IMR-90 (cell line): Measurements from ENCODE around the gene FAM174C. TPM values are rescaled to one million over a fixed set of nuclear protein-coding genes. Genes with fewer than 3 reads are reported as not detected.

Source experiments
- ATAC-seq: fragments of 200-7000 bp; cut with Tn5 transposase; 2 replicates; pipeline ENCODE4 v1.9.1; 2020; ENCODE audit warnings: low read depth, mild to moderate bottlenecking, moderate library complexity
- BruUV-seq: library from RNA; stranded (reverse); fragments of 400-500 nt; replicated peaks from 2 replicates; lab custom pipeline; 2021; lab: Mats Ljungman, UMichigan
- CTCF ChIA-PET: fragments of 300-600 bp; formaldehyde crosslinking; extraction: SDS; loops from one replicate; lab custom pipeline; 2021; ENCODE audit warnings: antibody characterized with exemption; lab: Yijun Ruan, JAX
- POLR2A ChIA-PET: fragments of 300-600 bp; sonication (Branson Sonifier 250); formaldehyde crosslinking; loops from one replicate; lab custom pipeline; 2022; ENCODE audit warnings: antibody characterized with exemption; ENCODE audit not compliant: unreplicated experiment; lab: Charles Lee
- DNase-seq: peaks from one replicate; pipeline ENCODE4 v3.0.0; 2013
- H2AFZ ChIP-seq: replicated peaks from 2 replicates; pipeline ENCODE3; 2013; ENCODE audit warnings: low read length, mild to moderate bottlenecking; ENCODE audit not compliant: poor library complexity
- H2AK5ac ChIP-seq: 2 replicates; pipeline ENCODE4 v1.6.1; 2013; ENCODE audit warnings: low read depth, low read length, inconsistent platforms
- H2AK9ac ChIP-seq: replicated peaks from 2 replicates; pipeline ENCODE3; 2013; ENCODE audit warnings: mild to moderate bottlenecking, low read depth, low read length, moderate library complexity; ENCODE audit not compliant: poor library complexity
- H2BK120ac ChIP-seq: 2 replicates; pipeline ENCODE4 v1.6.1; 2013; ENCODE audit warnings: low read depth, low read length, inconsistent platforms
- H2BK15ac ChIP-seq: 3 replicates; pipeline ENCODE4 v1.6.1; 2013; ENCODE audit warnings: low read depth, low read length, inconsistent platforms
- H2BK20ac ChIP-seq: 2 replicates; pipeline ENCODE4 v1.6.1; 2013; ENCODE audit warnings: low read depth, mild to moderate bottlenecking, inconsistent platforms, low read length, moderate library complexity
- H2BK5ac ChIP-seq: 2 replicates; pipeline ENCODE4 v1.6.1; 2013; ENCODE audit warnings: mild to moderate bottlenecking, low read depth, low read length, inconsistent platforms; ENCODE audit not compliant: poor library complexity, severe bottlenecking
- H3K14ac ChIP-seq: replicated peaks from 2 replicates; pipeline ENCODE4 v1.6.1; 2013; ENCODE audit warnings: low read depth, low read length, inconsistent platforms
- H3K18ac ChIP-seq: 2 replicates; pipeline ENCODE4 v1.6.1; 2013; ENCODE audit warnings: low read depth, low read length, control low read depth
- H3K23ac ChIP-seq: 2 replicates; pipeline ENCODE4 v1.6.1; 2013; ENCODE audit warnings: low read depth, low read length, inconsistent platforms
- H3K27ac ChIP-seq: 2 replicates; pipeline ENCODE4 v1.5.1; 2013; ENCODE audit warnings: mild to moderate bottlenecking, control low read depth, low read length; ENCODE audit not compliant: insufficient read depth
- H3K27me3 ChIP-seq: 2 replicates; pipeline ENCODE4 v1.6.1; 2013; ENCODE audit warnings: low read length; ENCODE audit not compliant: control insufficient read depth, insufficient read depth
- H3K36me3 ChIP-seq: 2 replicates; pipeline ENCODE4 v1.6.1; 2013; ENCODE audit warnings: low read length, mixed read lengths; ENCODE audit not compliant: control insufficient read depth, insufficient read depth
- H3K4ac ChIP-seq: 2 replicates; pipeline ENCODE4 v1.6.1; 2013; ENCODE audit warnings: low read depth, low read length, inconsistent platforms
- H3K4me1 ChIP-seq: 2 replicates; pipeline ENCODE4 v1.6.1; 2013; ENCODE audit warnings: low read length, mixed read lengths; ENCODE audit not compliant: control insufficient read depth, insufficient read depth
- H3K4me2 ChIP-seq: 2 replicates; pipeline ENCODE4 v1.6.1; 2013; ENCODE audit warnings: low read depth, mild to moderate bottlenecking, control low read depth, low read length, moderate library complexity
- H3K4me3 ChIP-seq: 2 replicates; pipeline ENCODE4 v1.5.1; 2013; ENCODE audit warnings: low read depth, mild to moderate bottlenecking, control low read depth, low read length, moderate library complexity; ENCODE audit not compliant: insufficient read depth
- H3K56ac ChIP-seq: 2 replicates; pipeline ENCODE4 v1.6.1; 2013; ENCODE audit warnings: low read length, inconsistent platforms; ENCODE audit not compliant: insufficient read depth; ENCODE audit errors: extremely low read depth
- H3K79me1 ChIP-seq, 2 experiments: 2 replicates each; pipeline ENCODE4 v1.6.1; 2013; ENCODE audit warnings: low read length in 2 of 2, inconsistent platforms in 1 of 2, low read depth in 1 of 2
- H3K9ac ChIP-seq: 2 replicates; pipeline ENCODE4 v1.6.1; 2013; ENCODE audit warnings: low read depth, low read length, control low read depth
- H3K9me1 ChIP-seq: 2 replicates; pipeline ENCODE4 v1.6.1; 2013; ENCODE audit warnings: low read length, inconsistent platforms; ENCODE audit not compliant: insufficient read depth
- H3K9me3 ChIP-seq: 2 replicates; pipeline ENCODE4 v1.6.1; 2013; ENCODE audit warnings: low read length; ENCODE audit not compliant: control insufficient read depth, insufficient read depth
- H4K20me1 ChIP-seq: 2 replicates; pipeline ENCODE4 v1.6.1; 2013; ENCODE audit warnings: low read length, inconsistent platforms; ENCODE audit not compliant: insufficient read depth
- H4K5ac ChIP-seq: 2 replicates; pipeline ENCODE4 v1.6.1; 2013; ENCODE audit warnings: mild to moderate bottlenecking, low read depth, low read length, control low read depth
- H4K8ac ChIP-seq, 2 experiments: 2 replicates each; pipeline ENCODE4 v1.6.1; 2013; ENCODE audit warnings: low read depth in 2 of 2, low read length in 2 of 2, control low read depth in 1 of 2, inconsistent platforms in 1 of 2
- H4K91ac ChIP-seq: 2 replicates; pipeline ENCODE4 v1.6.1; 2013; ENCODE audit warnings: low read depth, low read length, inconsistent platforms; ENCODE audit not compliant: insufficient read depth
- CHD1 ChIP-seq: IDR thresholded peaks from 2 replicates; pipeline ENCODE4 v1.6.1; 2012; ENCODE audit warnings: low read depth, low read length, improper control_type of control experiment
- CTCF ChIP-seq: conservative IDR thresholded peaks from 2 replicates; pipeline ENCODE4 v1.5.1; 2012; ENCODE audit warnings: mild to moderate bottlenecking, low read depth, low read length, improper control_type of control experiment
- ELK1 ChIP-seq: fragments of 150-350 bp; IDR thresholded peaks from 2 replicates; pipeline ENCODE4 v1.6.1; 2016; ENCODE audit warnings: low read depth, mild to moderate bottlenecking, low read length, moderate library complexity, borderline replicate concordance
- MAFK ChIP-seq: IDR thresholded peaks from 2 replicates; pipeline ENCODE4 v1.6.1; 2012; ENCODE audit warnings: low read depth, low read length, improper control_type of control experiment
- MAZ ChIP-seq: IDR thresholded peaks from 2 replicates; pipeline ENCODE4 v1.6.1; 2012; ENCODE audit warnings: low read depth, mild to moderate bottlenecking, low read length, improper control_type of control experiment, moderate library complexity, borderline replicate concordance
- MXI1 ChIP-seq: IDR thresholded peaks from 2 replicates; pipeline ENCODE4 v1.6.1; 2012; ENCODE audit warnings: low read depth, mild to moderate bottlenecking, low read length, moderate library complexity, borderline replicate concordance
- NFE2L2 ChIP-seq: fragments of 150-350 bp; IDR thresholded peaks from 2 replicates; pipeline ENCODE4 v1.6.1; 2016; ENCODE audit warnings: low read depth, mild to moderate bottlenecking, low read length
- RAD21 ChIP-seq: IDR thresholded peaks from 2 replicates; pipeline ENCODE4 v1.6.1; 2012; ENCODE audit warnings: low read length, improper control_type of control experiment
- RCOR1 ChIP-seq: IDR thresholded peaks from 2 replicates; pipeline ENCODE4 v1.6.1; 2012; ENCODE audit warnings: mild to moderate bottlenecking, low read length, improper control_type of control experiment; ENCODE audit not compliant: insufficient replicate concordance
- SMC3 ChIP-seq: fragments of 150-350 bp; IDR thresholded peaks from 2 replicates; pipeline ENCODE4 v1.6.1; 2016; ENCODE audit warnings: low read depth, mild to moderate bottlenecking, antibody characterized with exemption, low read length, moderate library complexity
- WGBS, 2 experiments: methylation state at CpG; one replicate each; pipeline versions ENCODE4 v1.1.5 to v1.1.7; 2013; ENCODE audit warnings: missing lambda C conversion rate in 2 of 2; ENCODE audit not compliant: insufficient read length in 1 of 2; ENCODE audit errors: extremely low coverage in 2 of 2; 5-methylcytosine and 5-hydroxymethylcytosine counted together
- dilution Hi-C: fragments of 300-500 bp; cut with HindIII; formaldehyde crosslinking; loops from one replicate; pipeline ENCODE4 v1.14.3; 2018; ENCODE audit warnings: low sequenced_read_pairs; ENCODE audit not compliant: unreplicated experiment
- in situ Hi-C: fragments of 300-500 bp; cut with MboI; formaldehyde crosslinking; loops from 3 replicates; pipeline ENCODE4 v1.14.3; 2019; ENCODE audit warnings: low sequenced_read_pairs, inconsistent platforms, mixed read lengths
- intact Hi-C: fragments of 100-400 bp; cut with micrococcal nuclease; formaldehyde crosslinking; loops from 2 replicates; pipeline ENCODE4 v1.10.0; 2022
- polyA plus RNA-seq, 3 experiments: library from polyadenylated mRNA; depleted of rRNA; stranded (reverse); fragments of >200 nt; gene quantifications; 2 replicates each; pipeline ENCODE4 v1.2.3, GENCODE V29; 2012; ENCODE audit warnings: low replicate concordance in 1 of 3
- total RNA-seq: library from RNA; depleted of rRNA; stranded (reverse); fragments of >200 nt; gene quantifications from 2 replicates; pipeline ENCODE4 v1.2.3, GENCODE V29; 2012

Gene FAM174C
- total and polyA plus RNA-seq, 2 of the 4 experiments (the other 2 are of a cell fraction) = 7.5 to 61.8 TPM

GRCh38 chr19:1261798-1262622, 13.3 kb upstream of the FAM174C start:
- Histone ChIP-seq H3K27ac (peak overlapping the region; percentile 93), H3K9ac (peak overlapping the region; percentile 80), H3K56ac (peak overlapping the region; percentile 85; the same call in 1 of the 2 replicates), H3K18ac (peak overlapping the region; percentile 49), H3K9me3 (no peaks in the 10 kb centered on the region), H4K91ac (peak overlapping the region; percentile 96), H3K27me3 (no peaks in the 10 kb centered on the region), H4K20me1 (peaks cover 38% of the 10 kb centered on the region), H3K23ac (peak overlapping the region; percentile 98), H3K9me1 (peaks cover 11% of the 10 kb centered on the region), H3K14ac (peak overlapping the region; percentile 82), H2AK9ac (peak overlapping the region; percentile 99), H3K4me2 (peak overlapping the region; percentile 88), H2BK120ac (peak overlapping the region; percentile 93), H2BK5ac (peak overlapping the region; percentile 92), H2BK20ac (peak overlapping the region; percentile 93), H4K5ac (peak overlapping the region; percentile 73), H3K4ac (peak overlapping the region; percentile 97), H4K8ac (peak overlapping the region; percentile 76 to 91), H3K36me3 (peaks cover 18% of the 10 kb centered on the region; the same call in 1 of the 2 replicates), H3K4me1 (peaks cover 44% of the 10 kb centered on the region), H2AFZ (peak overlapping the region; percentile 85), H2BK15ac (peak overlapping the region; percentile 70; the same call in 2 of the 3 replicates), H3K79me1 (peaks cover under 1 to 58% of the 10 kb centered on the region in 2 experiments; a peak in 2 of 4 replicates), H2AK5ac (peak overlapping the region; percentile 97), H3K4me3 (peak overlapping the region; percentile 51)
- peak; percentile 43 for DNase-seq
- TF ChIP-seq NFE2L2 (no peak), MAFK (no peak), CHD1 (no peak), MAZ (no peak), CTCF (no peak), RAD21 (no peak), SMC3 (no peak), ELK1 (no peak), RCOR1 (no peak), MXI1 (no peak)
- WGBS, 2 experiments = 31% methylated on average over 11 of the region's 28 CpGs; no CpG with 5 or more reads in 1 of the 2 experiments
- in situ Hi-C loops (no loop called here), intact Hi-C loops (no loop called here), dilution Hi-C loops (no loop called here)
- BruUV-seq = no TSS peak
- CTCF ChIA-PET = no interaction called here
- no peak for ATAC-seq
- POLR2A ChIA-PET = no interaction called here
